ENCODE measurements around the gene LAMC3. TPM values are rescaled to one million over a fixed set of nuclear protein-coding genes. Genes with fewer than 3 reads are reported as not detected.
"Not testable (repeated sequence)": the region's sequence is repeated elsewhere in the genome, so short reads cannot be mapped to it uniquely, and the experiment has no call there.

The LAMC3 gene
- total RNA-seq, 1 donor from 2014 or later = 1.0 TPM

DNA sequence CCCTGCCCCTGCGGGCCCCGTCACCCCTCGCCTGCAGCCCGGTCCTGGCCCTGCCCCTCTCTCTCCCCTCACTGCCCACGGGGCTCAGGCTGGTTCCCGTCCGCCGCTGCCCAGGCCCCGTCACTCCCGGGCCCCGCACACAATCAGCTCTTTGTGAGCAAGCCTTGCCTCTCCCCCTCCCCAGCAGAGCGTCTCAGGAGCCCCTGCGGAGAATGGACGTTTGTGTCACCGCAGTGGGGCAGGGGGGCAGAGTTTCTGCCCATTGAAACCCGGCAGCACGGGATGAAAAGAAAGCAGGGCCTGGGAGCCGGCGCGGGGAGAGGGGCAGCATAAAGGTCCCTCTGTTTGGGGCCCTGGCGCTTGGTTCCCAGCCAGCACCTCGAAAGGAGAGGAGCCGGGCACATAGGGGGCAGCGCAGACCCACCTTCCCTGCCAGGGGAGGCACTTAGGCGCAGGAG is 102.9 kb downstream of the LAMC3 start:
- no peak overlapping the region for H3K27ac Mint-ChIP-seq (ENCODE audit: unreplicated experiment)
- peaks cover 26% of the 10 kb centered on the region for H3K4me1 Mint-ChIP-seq (ENCODE audit: unreplicated experiment)
- peaks cover 2% of the 10 kb centered on the region for H3K36me3 Mint-ChIP-seq (ENCODE audit: unreplicated experiment)
- DNase-seq (ENCODE audit: extremely low spot score, unreplicated experiment) = no peak
- no peaks in the 10 kb centered on the region for H3K27me3 Mint-ChIP-seq (ENCODE audit: unreplicated experiment)
- no peaks in the 10 kb centered on the region for H3K9me3 Mint-ChIP-seq (ENCODE audit: unreplicated experiment)
- TF ChIP-seq, protein P1, sequence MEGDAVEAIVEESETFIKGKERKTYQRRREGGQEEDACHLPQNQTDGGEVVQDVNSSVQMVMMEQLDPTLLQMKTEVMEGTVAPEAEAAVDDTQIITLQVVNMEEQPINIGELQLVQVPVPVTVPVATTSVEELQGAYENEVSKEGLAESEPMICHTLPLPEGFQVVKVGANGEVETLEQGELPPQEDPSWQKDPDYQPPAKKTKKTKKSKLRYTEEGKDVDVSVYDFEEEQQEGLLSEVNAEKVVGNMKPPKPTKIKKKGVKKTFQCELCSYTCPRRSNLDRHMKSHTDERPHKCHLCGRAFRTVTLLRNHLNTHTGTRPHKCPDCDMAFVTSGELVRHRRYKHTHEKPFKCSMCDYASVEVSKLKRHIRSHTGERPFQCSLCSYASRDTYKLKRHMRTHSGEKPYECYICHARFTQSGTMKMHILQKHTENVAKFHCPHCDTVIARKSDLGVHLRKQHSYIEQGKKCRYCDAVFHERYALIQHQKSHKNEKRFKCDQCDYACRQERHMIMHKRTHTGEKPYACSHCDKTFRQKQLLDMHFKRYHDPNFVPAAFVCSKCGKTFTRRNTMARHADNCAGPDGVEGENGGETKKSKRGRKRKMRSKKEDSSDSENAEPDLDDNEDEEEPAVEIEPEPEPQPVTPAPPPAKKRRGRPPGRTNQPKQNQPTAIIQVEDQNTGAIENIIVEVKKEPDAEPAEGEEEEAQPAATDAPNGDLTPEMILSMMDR (IDR thresholded peaks at IDR 0.05) = no peak
- no peak overlapping the region for H3K4me3 Mint-ChIP-seq (ENCODE audit: unreplicated experiment)

DNA sequence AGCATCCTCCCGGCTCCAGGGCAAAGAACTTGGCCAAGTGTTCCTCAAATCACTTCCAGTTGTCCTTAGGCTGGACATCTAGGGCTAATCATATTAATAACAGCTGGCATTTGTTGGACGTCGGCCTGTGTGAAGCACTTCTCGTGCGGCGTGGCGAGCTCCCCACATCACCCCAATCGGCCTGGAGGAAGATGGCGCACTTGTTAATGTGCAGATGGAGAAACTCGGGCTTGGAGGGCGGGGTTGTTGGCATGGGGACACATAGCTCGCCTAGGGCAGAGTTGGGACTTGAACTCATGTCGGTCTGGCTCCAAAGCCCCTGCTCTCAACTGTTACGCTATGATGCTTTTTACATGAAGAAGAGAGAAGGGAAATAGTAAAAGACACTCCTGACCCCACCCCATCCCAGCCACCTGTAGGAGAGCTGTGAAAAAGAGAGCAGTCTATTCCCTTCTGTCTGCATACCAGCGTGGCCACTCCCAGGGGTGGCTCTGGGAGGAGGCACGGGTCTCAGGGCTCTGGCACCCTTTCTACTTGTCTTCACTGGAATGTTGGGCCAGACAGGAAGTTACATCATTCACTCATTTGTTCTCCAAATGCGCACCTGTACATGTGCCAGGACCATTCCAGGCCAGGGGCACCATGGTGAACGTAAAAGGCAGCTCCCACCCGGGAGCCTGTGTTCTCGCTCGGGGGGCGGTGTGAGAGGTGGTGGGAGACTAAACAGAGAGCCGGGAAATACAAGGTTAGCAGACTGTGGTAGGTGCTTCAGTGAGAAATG is 103.6 kb downstream of the LAMC3 start:
- H3K36me3 Mint-ChIP-seq (ENCODE audit: unreplicated experiment) = peaks cover 2% of the 10 kb centered on the region
- H3K4me1 Mint-ChIP-seq (ENCODE audit: unreplicated experiment) = peaks cover 32% of the 10 kb centered on the region
- no peaks in the 10 kb centered on the region for H3K9me3 Mint-ChIP-seq (ENCODE audit: unreplicated experiment)
- no peaks in the 10 kb centered on the region for H3K27me3 Mint-ChIP-seq (ENCODE audit: unreplicated experiment)
- H3K4me3 Mint-ChIP-seq (ENCODE audit: unreplicated experiment) = no peak overlapping the region
- DNase-seq (ENCODE audit: extremely low spot score, unreplicated experiment) = no peak
- TF ChIP-seq, protein P1 (IDR thresholded peaks at IDR 0.05) = no peak
- no peak overlapping the region for H3K27ac Mint-ChIP-seq (ENCODE audit: unreplicated experiment)

DNA sequence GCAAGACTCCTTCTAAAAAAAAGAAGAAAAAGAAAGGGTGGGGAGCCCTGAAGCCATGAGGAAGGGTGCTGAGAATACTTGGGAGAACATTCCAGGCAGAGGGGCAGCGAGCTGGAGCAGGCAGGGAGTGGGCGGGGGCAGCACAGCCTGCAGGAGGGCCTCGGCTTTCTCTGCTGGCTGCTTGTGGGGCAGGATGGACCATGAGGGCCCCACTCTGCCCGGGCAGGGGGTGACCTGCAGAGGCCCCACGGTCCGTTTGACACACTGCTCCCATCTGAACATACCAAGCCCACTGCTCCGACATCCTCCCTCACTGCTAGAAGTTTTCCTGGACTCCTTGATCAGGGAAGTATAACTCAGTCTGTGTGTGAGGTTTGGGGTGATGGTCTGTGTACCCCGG is 104.7 kb downstream of the LAMC3 start:
- Mint-ChIP-seq H3K27ac (ENCODE audit: unreplicated experiment) (no peak overlapping the region), H3K27me3 (ENCODE audit: unreplicated experiment) (no peaks in the 10 kb centered on the region), H3K36me3 (ENCODE audit: unreplicated experiment) (peaks cover 2% of the 10 kb centered on the region), H3K9me3 (ENCODE audit: unreplicated experiment) (no peaks in the 10 kb centered on the region), H3K4me3 (ENCODE audit: unreplicated experiment) (no peak overlapping the region), H3K4me1 (ENCODE audit: unreplicated experiment) (peaks cover 33% of the 10 kb centered on the region)
- TF ChIP-seq, protein P1 (IDR thresholded peaks at IDR 0.05) = no peak
- no peak for DNase-seq (ENCODE audit: extremely low spot score, unreplicated experiment)

DNA sequence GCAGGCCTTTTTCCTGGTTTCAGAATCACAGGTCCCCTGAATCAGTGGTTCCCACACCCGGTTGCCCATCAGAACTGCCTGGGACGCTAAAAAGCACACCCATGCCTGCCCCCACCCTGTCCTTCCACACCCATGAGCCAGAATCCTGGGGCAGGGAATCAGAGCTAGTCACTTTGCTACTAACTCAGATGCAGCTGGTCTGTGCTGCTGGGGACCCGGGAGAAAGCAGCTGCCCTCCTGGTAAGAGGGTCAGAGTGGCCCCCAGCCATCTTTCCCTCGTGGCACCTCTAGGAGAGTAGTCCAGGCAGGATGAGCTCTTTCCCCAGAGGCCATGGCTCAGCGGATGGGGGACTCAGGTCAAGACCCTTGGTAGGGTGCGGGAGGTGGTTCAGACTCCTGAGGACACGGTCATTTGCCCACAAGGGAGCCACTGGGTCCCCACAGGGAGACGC is 105.1 kb downstream of the LAMC3 start:
- peaks cover 33% of the 10 kb centered on the region for H3K4me1 Mint-ChIP-seq (ENCODE audit: unreplicated experiment)
- TF ChIP-seq, protein P1 (IDR thresholded peaks at IDR 0.05) = no peak
- no peaks in the 10 kb centered on the region for H3K9me3 Mint-ChIP-seq (ENCODE audit: unreplicated experiment)
- H3K36me3 Mint-ChIP-seq (ENCODE audit: unreplicated experiment) = peaks cover 6% of the 10 kb centered on the region
- no peak for DNase-seq (ENCODE audit: extremely low spot score, unreplicated experiment)
- H3K27me3 Mint-ChIP-seq (ENCODE audit: unreplicated experiment) = no peaks in the 10 kb centered on the region
- H3K4me3 Mint-ChIP-seq (ENCODE audit: unreplicated experiment) = no peak overlapping the region
- H3K27ac Mint-ChIP-seq (ENCODE audit: unreplicated experiment) = no peak overlapping the region

DNA sequence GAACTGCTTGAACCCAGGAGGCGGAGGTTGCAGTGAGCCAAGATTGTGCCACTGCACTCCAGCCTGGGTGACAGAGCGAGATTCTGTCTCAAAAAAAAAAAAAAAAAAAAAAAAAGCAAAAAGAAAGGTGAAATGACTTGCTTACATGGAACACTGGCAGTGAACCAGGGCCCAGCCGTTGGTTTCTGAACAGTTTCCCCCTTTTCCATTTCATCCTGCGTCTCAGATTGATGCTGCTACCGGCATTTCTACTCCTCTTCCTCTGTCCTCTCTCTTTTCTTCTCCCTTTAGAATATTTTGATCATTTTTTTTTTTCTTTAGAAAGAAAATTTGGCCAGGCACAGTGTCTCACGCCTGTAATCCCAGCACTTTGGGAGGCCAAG is 106.4 kb downstream of the LAMC3 start:
- peaks cover 33% of the 10 kb centered on the region for H3K4me1 Mint-ChIP-seq (ENCODE audit: unreplicated experiment)
- not testable (repeated sequence) for DNase-seq (ENCODE audit: extremely low spot score, unreplicated experiment); H3K27ac Mint-ChIP-seq (ENCODE audit: unreplicated experiment); H3K27me3 Mint-ChIP-seq (ENCODE audit: unreplicated experiment); H3K36me3 Mint-ChIP-seq (ENCODE audit: unreplicated experiment); H3K4me3 Mint-ChIP-seq (ENCODE audit: unreplicated experiment); H3K9me3 Mint-ChIP-seq (ENCODE audit: unreplicated experiment)
